OCI-LY1 (cell line): Measurements from ENCODE around the gene TCHH.

Experiments used
- EZH2 ChIP-seq: fragments of 200-600 bp; sonication (generic), shearing (Covaris generic); IDR thresholded peaks from 2 replicates; pipeline ENCODE4 v1.8.0; 2017; ENCODE audit warnings: borderline replicate concordance, mixed run types, mild to moderate bottlenecking, antibody characterized with exemption, low read length, moderate library complexity, mixed read lengths
- TF ChIP-seq, protein P1 (sequence below): fragments of 200-600 bp; sonication (generic), shearing (Covaris generic); IDR thresholded peaks from 2 replicates; pipeline ENCODE4 v1.5.1; 2017; ENCODE audit warnings: mild to moderate bottlenecking, antibody characterized with exemption, low read length, moderate library complexity, mixed read lengths

DNA sequence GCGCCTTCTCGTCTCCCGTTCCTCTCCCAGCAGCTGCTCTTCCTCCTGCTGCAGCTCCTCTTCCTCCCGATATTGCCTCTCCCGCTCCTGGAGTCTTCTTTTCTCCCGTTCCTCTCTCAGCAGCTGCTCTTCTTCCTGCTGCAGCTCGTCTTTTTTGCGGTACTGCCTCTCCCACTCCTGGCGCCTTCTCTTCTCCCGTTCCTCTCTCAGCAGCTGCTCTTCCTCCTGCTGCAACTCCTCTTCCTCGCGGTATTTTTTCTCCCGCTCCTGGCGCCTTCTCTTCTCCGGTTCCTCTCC is 5.3 kb downstream of the TCHH start:
- TF ChIP-seq, protein P1, sequence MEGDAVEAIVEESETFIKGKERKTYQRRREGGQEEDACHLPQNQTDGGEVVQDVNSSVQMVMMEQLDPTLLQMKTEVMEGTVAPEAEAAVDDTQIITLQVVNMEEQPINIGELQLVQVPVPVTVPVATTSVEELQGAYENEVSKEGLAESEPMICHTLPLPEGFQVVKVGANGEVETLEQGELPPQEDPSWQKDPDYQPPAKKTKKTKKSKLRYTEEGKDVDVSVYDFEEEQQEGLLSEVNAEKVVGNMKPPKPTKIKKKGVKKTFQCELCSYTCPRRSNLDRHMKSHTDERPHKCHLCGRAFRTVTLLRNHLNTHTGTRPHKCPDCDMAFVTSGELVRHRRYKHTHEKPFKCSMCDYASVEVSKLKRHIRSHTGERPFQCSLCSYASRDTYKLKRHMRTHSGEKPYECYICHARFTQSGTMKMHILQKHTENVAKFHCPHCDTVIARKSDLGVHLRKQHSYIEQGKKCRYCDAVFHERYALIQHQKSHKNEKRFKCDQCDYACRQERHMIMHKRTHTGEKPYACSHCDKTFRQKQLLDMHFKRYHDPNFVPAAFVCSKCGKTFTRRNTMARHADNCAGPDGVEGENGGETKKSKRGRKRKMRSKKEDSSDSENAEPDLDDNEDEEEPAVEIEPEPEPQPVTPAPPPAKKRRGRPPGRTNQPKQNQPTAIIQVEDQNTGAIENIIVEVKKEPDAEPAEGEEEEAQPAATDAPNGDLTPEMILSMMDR, result no peak
- no peak for TF ChIP-seq EZH2
